ENCODE data around the gene CAMK4.

Gene CAMK4

GRCh38 chr5:111385970-111386831 lies 162.0 kb downstream of the CAMK4 start:
- Histone ChIP-seq H3K9me3 (replicated peaks; ENCODE audit: low read length) (no peaks in the 10 kb centered on the region), H3K9ac (ENCODE audit: low read depth, low read length) (no peak overlapping the region), H3K36me3 (ENCODE audit: insufficient read depth, low read length) (no peaks in the 10 kb centered on the region), H3K4me2 (ENCODE audit: low read length) (no peak overlapping the region), H3K4me1 (ENCODE audit: control insufficient read depth, insufficient read depth, low read length) (peaks cover 8% of the 10 kb centered on the region), H3K4me3 (ENCODE audit: low read length) (no peak overlapping the region), H3K27me3 (ENCODE audit: control insufficient read depth, insufficient read depth, low read length) (no peaks in the 10 kb centered on the region)

- H3K36me3 ChIP-seq (ENCODE audit: insufficient read depth, low read length): no peaks in the 10 kb centered on the region
- H3K9me3 ChIP-seq (replicated peaks; ENCODE audit: low read length): no peaks in the 10 kb centered on the region
- H3K4me2 ChIP-seq (ENCODE audit: low read length): no peak overlapping the region
- peaks cover 8% of the 10 kb centered on the region for H3K4me1 ChIP-seq (ENCODE audit: control insufficient read depth, insufficient read depth, low read length)
- H3K27me3 ChIP-seq (ENCODE audit: control insufficient read depth, insufficient read depth, low read length): no peaks in the 10 kb centered on the region
- H3K4me3 ChIP-seq (ENCODE audit: low read length): no peak overlapping the region
- H3K9ac ChIP-seq (ENCODE audit: low read depth, low read length): no peak overlapping the region
Measured at GRCh38 chr5:111386832-111387162, 162.6 kb downstream of the CAMK4 start.

DNA sequence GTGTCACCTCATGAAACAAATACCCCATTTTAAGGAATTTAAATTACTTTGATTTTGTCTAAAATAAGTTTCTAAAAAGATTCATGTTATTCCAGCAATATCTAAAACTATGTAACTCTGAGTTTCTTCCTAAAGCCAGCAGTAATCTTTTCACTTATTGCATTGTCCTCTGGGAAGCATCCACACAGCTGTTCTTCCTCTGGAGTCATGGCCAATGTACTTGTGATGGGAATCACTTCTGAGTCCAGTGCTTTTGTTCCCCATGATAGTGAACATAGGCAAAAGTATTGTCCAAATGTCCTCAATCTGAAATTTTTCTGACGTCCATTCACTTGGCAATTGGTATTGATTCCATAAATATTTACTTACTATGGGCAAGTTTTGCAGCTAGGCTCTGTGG lies 163.2 kb downstream of the CAMK4 start:
- no peak overlapping the region for H3K9ac ChIP-seq (ENCODE audit: low read depth, low read length)
- no peaks in the 10 kb centered on the region for H3K27me3 ChIP-seq (ENCODE audit: control insufficient read depth, insufficient read depth, low read length)
- H3K36me3 ChIP-seq (ENCODE audit: insufficient read depth, low read length): no peaks in the 10 kb centered on the region
- H3K4me3 ChIP-seq (ENCODE audit: low read length): no peak overlapping the region
- no peaks in the 10 kb centered on the region for H3K9me3 ChIP-seq (replicated peaks; ENCODE audit: low read length)
- H3K4me1 ChIP-seq (ENCODE audit: control insufficient read depth, insufficient read depth, low read length): peaks cover 8% of the 10 kb centered on the region
- no peak overlapping the region for H3K4me2 ChIP-seq (ENCODE audit: low read length)

- H3K27me3 ChIP-seq (ENCODE audit: control insufficient read depth, insufficient read depth, low read length): no peaks in the 10 kb centered on the region
- H3K9me3 ChIP-seq (replicated peaks; ENCODE audit: low read length): no peaks in the 10 kb centered on the region
- no peaks in the 10 kb centered on the region for H3K36me3 ChIP-seq (ENCODE audit: insufficient read depth, low read length)
- no peak overlapping the region for H3K4me3 ChIP-seq (ENCODE audit: low read length)
- no peak overlapping the region for H3K4me2 ChIP-seq (ENCODE audit: low read length)
- H3K4me1 ChIP-seq (ENCODE audit: control insufficient read depth, insufficient read depth, low read length): peaks cover 8% of the 10 kb centered on the region
- H3K9ac ChIP-seq (ENCODE audit: low read depth, low read length): peak overlapping the region; percentile 2
Measured at GRCh38 chr5:111389390-111390082, 165.4 kb downstream of the CAMK4 start.

DNA sequence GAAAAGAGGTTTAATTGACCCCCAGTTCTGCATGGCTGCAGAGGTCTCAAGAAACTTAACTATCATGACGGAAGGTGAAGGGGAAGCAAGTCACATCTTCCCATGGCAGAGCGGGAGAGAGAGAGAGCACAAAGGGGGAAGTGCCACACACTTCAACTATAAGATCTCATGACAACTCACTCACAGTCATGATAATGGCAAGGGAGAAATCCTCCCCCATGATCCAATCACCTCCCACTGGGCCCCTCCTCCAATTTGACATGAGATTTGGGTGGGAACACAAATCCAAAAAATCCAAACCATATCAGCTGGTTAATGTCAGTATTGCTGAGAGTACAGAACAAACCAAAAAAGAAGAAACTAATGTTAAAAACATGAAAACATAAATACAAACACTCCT lies 168.0 kb downstream of the CAMK4 start:
- no peaks in the 10 kb centered on the region for H3K36me3 ChIP-seq (ENCODE audit: insufficient read depth, low read length)
- H3K9ac ChIP-seq (ENCODE audit: low read depth, low read length): no peak overlapping the region
- no peaks in the 10 kb centered on the region for H3K9me3 ChIP-seq (replicated peaks; ENCODE audit: low read length)
- H3K4me3 ChIP-seq (ENCODE audit: low read length): no peak overlapping the region
- peaks cover 11% of the 10 kb centered on the region for H3K4me1 ChIP-seq (ENCODE audit: control insufficient read depth, insufficient read depth, low read length)
- no peaks in the 10 kb centered on the region for H3K27me3 ChIP-seq (ENCODE audit: control insufficient read depth, insufficient read depth, low read length)
- no peak overlapping the region for H3K4me2 ChIP-seq (ENCODE audit: low read length)

DNA sequence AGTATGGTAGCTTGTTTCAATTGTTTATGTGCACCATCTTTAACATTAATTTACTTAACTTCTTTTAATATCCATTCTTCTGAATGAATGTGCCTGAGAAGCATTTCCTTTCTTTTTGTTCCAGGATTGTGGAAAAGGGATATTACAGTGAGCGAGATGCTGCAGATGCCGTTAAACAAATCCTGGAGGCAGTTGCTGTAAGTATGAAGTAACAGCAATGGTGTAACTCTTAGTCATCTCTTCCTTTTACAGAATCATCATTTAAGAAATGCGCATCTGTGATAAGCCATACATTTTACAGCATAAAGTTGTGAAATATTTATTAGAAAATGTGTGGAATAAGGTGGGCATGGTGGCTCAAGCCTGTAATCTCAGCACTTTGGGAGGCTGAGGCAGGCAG lies 170.4 kb downstream of the CAMK4 start:
- no peaks in the 10 kb centered on the region for H3K9me3 ChIP-seq (replicated peaks; ENCODE audit: low read length)
- H3K27me3 ChIP-seq (ENCODE audit: control insufficient read depth, insufficient read depth, low read length): no peaks in the 10 kb centered on the region
- H3K36me3 ChIP-seq (ENCODE audit: insufficient read depth, low read length): no peaks in the 10 kb centered on the region
- no peak overlapping the region for H3K4me3 ChIP-seq (ENCODE audit: low read length)
- no peak overlapping the region for H3K9ac ChIP-seq (ENCODE audit: low read depth, low read length)
- H3K4me2 ChIP-seq (ENCODE audit: low read length): peak overlapping the region; percentile 15
- peaks cover 7% of the 10 kb centered on the region for H3K4me1 ChIP-seq (ENCODE audit: control insufficient read depth, insufficient read depth, low read length)

DNA sequence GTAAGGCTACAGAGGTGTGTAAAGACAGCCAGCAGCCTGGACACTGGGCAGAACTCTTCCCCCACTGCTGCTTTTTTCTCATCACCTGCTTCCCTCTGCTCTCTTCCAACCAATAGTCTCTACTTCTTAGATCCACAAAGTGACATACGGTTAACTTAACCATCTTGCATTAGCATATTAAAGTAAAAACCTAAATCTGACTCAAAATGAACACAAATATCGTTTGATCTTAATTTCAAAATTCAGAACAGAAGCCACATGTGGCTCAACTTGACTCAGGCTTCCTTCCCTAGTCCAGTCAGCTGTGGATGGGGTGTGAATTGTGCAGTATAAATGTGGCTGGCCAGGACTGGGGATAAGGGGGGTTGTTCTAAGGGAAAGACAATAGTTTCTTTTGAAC lies 173.8 kb downstream of the CAMK4 start:
- H3K4me2 ChIP-seq (ENCODE audit: low read length): no peak overlapping the region
- no peaks in the 10 kb centered on the region for H3K36me3 ChIP-seq (ENCODE audit: insufficient read depth, low read length)
- H3K4me3 ChIP-seq (ENCODE audit: low read length): no peak overlapping the region

GRCh38 chr5:111399113-111399512 lies 174.9 kb downstream of the CAMK4 start:
- peaks cover 3% of the 10 kb centered on the region for H3K4me1 ChIP-seq (ENCODE audit: control insufficient read depth, insufficient read depth, low read length)
- no peak overlapping the region for H3K4me2 ChIP-seq (ENCODE audit: low read length)
- H3K4me3 ChIP-seq (ENCODE audit: low read length): no peak overlapping the region
- no peak overlapping the region for H3K9ac ChIP-seq (ENCODE audit: low read depth, low read length)
- H3K27me3 ChIP-seq (ENCODE audit: control insufficient read depth, insufficient read depth, low read length): no peaks in the 10 kb centered on the region
- H3K9me3 ChIP-seq (replicated peaks; ENCODE audit: low read length): no peaks in the 10 kb centered on the region
- no peaks in the 10 kb centered on the region for H3K36me3 ChIP-seq (ENCODE audit: insufficient read depth, low read length)

More for the DNA sequence above, 173.8 kb downstream of the CAMK4 start:
- Histone ChIP-seq H3K4me1 (ENCODE audit: control insufficient read depth, insufficient read depth, low read length) (peaks cover 3% of the 10 kb centered on the region), H3K27me3 (ENCODE audit: control insufficient read depth, insufficient read depth, low read length) (no peaks in the 10 kb centered on the region), H3K9me3 (replicated peaks; ENCODE audit: low read length) (no peaks in the 10 kb centered on the region), H3K9ac (ENCODE audit: low read depth, low read length) (no peak overlapping the region)

DNA sequence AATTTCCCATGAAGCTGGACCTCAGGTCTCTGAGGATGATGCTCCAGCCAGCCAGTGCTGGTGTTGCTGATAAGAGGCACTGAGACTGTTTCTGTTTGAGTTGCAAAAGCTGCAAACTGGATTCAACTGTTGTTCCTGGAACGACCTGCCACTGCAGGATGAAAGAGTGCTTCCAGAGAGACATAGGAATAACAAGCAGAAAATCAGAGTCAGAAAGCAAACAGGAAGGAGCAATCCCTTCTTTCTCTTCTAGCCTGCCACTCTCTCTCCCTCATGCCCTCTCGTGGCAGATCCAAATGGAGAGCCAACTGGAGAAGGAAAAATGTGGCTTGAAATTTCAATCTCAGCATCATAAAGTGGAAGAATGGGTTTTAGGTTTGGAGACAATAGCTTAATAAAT lies 177.7 kb downstream of the CAMK4 start:
- Histone ChIP-seq H3K9me3 (replicated peaks; ENCODE audit: low read length) (no peaks in the 10 kb centered on the region), H3K27me3 (ENCODE audit: control insufficient read depth, insufficient read depth, low read length) (no peaks in the 10 kb centered on the region), H3K9ac (ENCODE audit: low read depth, low read length) (no peak overlapping the region), H3K4me1 (ENCODE audit: control insufficient read depth, insufficient read depth, low read length) (no peaks in the 10 kb centered on the region), H3K4me2 (ENCODE audit: low read length) (no peak overlapping the region), H3K4me3 (ENCODE audit: low read length) (no peak overlapping the region), H3K36me3 (ENCODE audit: insufficient read depth, low read length) (no peaks in the 10 kb centered on the region)

- no peaks in the 10 kb centered on the region for H3K27me3 ChIP-seq (ENCODE audit: control insufficient read depth, insufficient read depth, low read length)
- no peak overlapping the region for H3K9ac ChIP-seq (ENCODE audit: low read depth, low read length)
- H3K4me1 ChIP-seq (ENCODE audit: control insufficient read depth, insufficient read depth, low read length): no peaks in the 10 kb centered on the region
- H3K36me3 ChIP-seq (ENCODE audit: insufficient read depth, low read length): no peaks in the 10 kb centered on the region
- H3K4me3 ChIP-seq (ENCODE audit: low read length): no peak overlapping the region
- H3K9me3 ChIP-seq (replicated peaks; ENCODE audit: low read length): no peaks in the 10 kb centered on the region
- H3K4me2 ChIP-seq (ENCODE audit: low read length): no peak overlapping the region
Measured at GRCh38 chr5:111404270-111404769, 180.1 kb downstream of the CAMK4 start.

- Histone ChIP-seq H3K4me3 (ENCODE audit: low read length) (no peak overlapping the region), H3K27me3 (ENCODE audit: control insufficient read depth, insufficient read depth, low read length) (no peaks in the 10 kb centered on the region), H3K4me2 (ENCODE audit: low read length) (no peak overlapping the region), H3K4me1 (ENCODE audit: control insufficient read depth, insufficient read depth, low read length) (no peaks in the 10 kb centered on the region), H3K36me3 (ENCODE audit: insufficient read depth, low read length) (no peaks in the 10 kb centered on the region), H3K9ac (ENCODE audit: low read depth, low read length) (no peak overlapping the region), H3K9me3 (replicated peaks; ENCODE audit: low read length) (no peaks in the 10 kb centered on the region)
Measured at GRCh38 chr5:111407562-111407961, 183.4 kb downstream of the CAMK4 start.
